Measurements from ENCODE around the gene FBLN5.

The FBLN5 gene

GRCh38 chr14:91920526-91920925 lies 27.0 kb downstream of the FBLN5 start:
- TF ChIP-seq EZH2phosphoT487 (IDR thresholded peaks at IDR 0.05; ENCODE audit: low read length) (no peak), EZH2 (optimal IDR thresholded peaks at IDR 0.05; ENCODE audit: low read depth, low read length) (no peak), CTCF (IDR thresholded peaks at IDR 0.05; ENCODE audit: low read length) (no peak)
- H3K36me3 ChIP-seq (replicated peaks; ENCODE audit: insufficient read depth, low read length), result no peaks in the 10 kb centered on the region
- no peak overlapping the region for H3K4me2 ChIP-seq (ENCODE audit: low read depth, low read length)
- H3K79me2 ChIP-seq (ENCODE audit: low read length), result no peaks in the 10 kb centered on the region
- H4K20me1 ChIP-seq (ENCODE audit: insufficient read depth, low read length), result no peaks in the 10 kb centered on the region
- DNase-seq, result no peak
- H3F3A ChIP-seq (ENCODE audit: insufficient read depth, low read length), result no peaks in the 10 kb centered on the region
- no peaks in the 10 kb centered on the region for H3K4me1 ChIP-seq (ENCODE audit: low read length)
- no peaks in the 10 kb centered on the region for H3K27me3 ChIP-seq (replicated peaks; ENCODE audit: insufficient read depth, low read length)
- H3K9me2 ChIP-seq (replicated peaks; ENCODE audit: insufficient read depth, low read length), result no peaks in the 10 kb centered on the region
- no peak overlapping the region for H3K9ac ChIP-seq (ENCODE audit: low read length)
- H3K27ac ChIP-seq (ENCODE audit: low read length), result no peak overlapping the region
- no peaks in the 10 kb centered on the region for H3K9me3 ChIP-seq (replicated peaks; ENCODE audit: insufficient read depth, low read length)
- H3K4me3 ChIP-seq (ENCODE audit: low read length), result no peak overlapping the region
- no peak overlapping the region for H2AFZ ChIP-seq (ENCODE audit: low read length)

DNA sequence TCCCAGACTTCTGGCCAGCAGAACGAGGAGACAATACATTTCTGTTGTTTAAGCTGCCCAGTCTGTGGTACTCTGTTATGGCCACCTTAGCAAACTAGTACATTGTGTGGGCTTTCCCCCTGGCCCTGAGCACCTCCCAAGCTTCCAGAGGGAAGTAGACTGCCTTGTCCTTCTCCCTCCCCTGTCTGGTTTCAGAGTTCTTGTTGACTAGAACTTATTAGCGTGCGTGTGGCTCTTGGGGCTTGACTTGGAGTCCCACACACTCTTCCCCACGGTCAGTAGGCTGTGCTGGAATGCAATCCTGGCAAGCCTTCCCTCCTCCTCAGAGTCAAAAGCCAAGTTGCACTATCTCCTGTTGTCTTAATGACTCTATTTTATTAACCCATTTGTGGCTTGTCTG lies 27.7 kb downstream of the FBLN5 start:
- DNase-seq, result no peak
- Histone ChIP-seq H3K9me2 (replicated peaks; ENCODE audit: insufficient read depth, low read length) (no peaks in the 10 kb centered on the region), H3K9ac (ENCODE audit: low read length) (no peak overlapping the region), H3K9me3 (replicated peaks; ENCODE audit: insufficient read depth, low read length) (no peaks in the 10 kb centered on the region), H3K4me3 (ENCODE audit: low read length) (no peak overlapping the region), H3K27ac (ENCODE audit: low read length) (no peak overlapping the region), H3K79me2 (ENCODE audit: low read length) (no peaks in the 10 kb centered on the region), H2AFZ (ENCODE audit: low read length) (no peak overlapping the region), H3K4me2 (ENCODE audit: low read depth, low read length) (no peak overlapping the region), H3K4me1 (ENCODE audit: low read length) (no peaks in the 10 kb centered on the region), H3K27me3 (replicated peaks; ENCODE audit: insufficient read depth, low read length) (no peaks in the 10 kb centered on the region), H3K36me3 (replicated peaks; ENCODE audit: insufficient read depth, low read length) (no peaks in the 10 kb centered on the region), H4K20me1 (ENCODE audit: insufficient read depth, low read length) (no peaks in the 10 kb centered on the region), H3F3A (ENCODE audit: insufficient read depth, low read length) (no peaks in the 10 kb centered on the region)
- TF ChIP-seq EZH2phosphoT487 (IDR thresholded peaks at IDR 0.05; ENCODE audit: low read length) (no peak), CTCF (IDR thresholded peaks at IDR 0.05; ENCODE audit: low read length) (no peak), EZH2 (optimal IDR thresholded peaks at IDR 0.05; ENCODE audit: low read depth, low read length) (no peak)

DNA sequence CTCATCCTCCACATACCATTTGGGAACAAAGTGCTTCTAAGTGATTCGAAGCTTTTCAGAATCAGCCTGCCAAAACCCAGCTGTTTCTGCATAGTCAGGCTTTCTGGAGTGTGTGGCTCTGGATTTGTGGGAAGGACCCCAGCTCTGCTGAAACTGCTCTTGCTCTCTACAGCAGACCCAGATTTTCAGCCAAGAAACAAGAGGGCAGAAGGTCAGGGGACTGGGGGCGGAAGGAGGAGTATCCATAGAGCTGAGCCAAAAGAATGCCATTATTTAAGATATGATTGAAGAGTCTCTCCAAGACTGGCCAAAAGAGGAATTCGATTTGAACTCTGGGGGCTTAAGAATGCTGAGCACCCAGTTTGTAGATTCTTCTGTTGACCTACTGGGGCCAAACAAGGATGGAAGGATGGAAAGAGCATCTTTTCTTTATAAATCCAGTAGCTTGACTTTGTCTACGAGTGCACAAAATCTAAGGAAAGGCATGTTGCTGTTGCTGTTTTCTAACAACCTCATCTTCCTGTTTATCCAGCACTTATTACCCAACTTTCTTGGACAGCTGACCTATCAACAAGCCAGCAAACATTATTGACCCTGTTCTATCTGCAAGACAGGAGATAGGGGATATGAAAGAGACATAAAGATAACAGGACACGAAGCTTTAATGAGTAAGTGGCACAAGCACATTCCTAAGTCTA lies 29.2 kb downstream of the FBLN5 start:
- Histone ChIP-seq H3K27ac (ENCODE audit: low read length) (no peak overlapping the region), H3K4me3 (ENCODE audit: low read length) (no peak overlapping the region), H3K9ac (ENCODE audit: low read length) (no peak overlapping the region), H3K4me1 (ENCODE audit: low read length) (no peaks in the 10 kb centered on the region), H3K27me3 (replicated peaks; ENCODE audit: insufficient read depth, low read length) (no peaks in the 10 kb centered on the region), H2AFZ (ENCODE audit: low read length) (no peak overlapping the region), H3K9me3 (replicated peaks; ENCODE audit: insufficient read depth, low read length) (no peaks in the 10 kb centered on the region), H3K79me2 (ENCODE audit: low read length) (no peaks in the 10 kb centered on the region), H3K36me3 (replicated peaks; ENCODE audit: insufficient read depth, low read length) (no peaks in the 10 kb centered on the region), H3F3A (ENCODE audit: insufficient read depth, low read length) (no peaks in the 10 kb centered on the region), H4K20me1 (ENCODE audit: insufficient read depth, low read length) (no peaks in the 10 kb centered on the region), H3K9me2 (replicated peaks; ENCODE audit: insufficient read depth, low read length) (no peaks in the 10 kb centered on the region), H3K4me2 (ENCODE audit: low read depth, low read length) (no peak overlapping the region)
- DNase-seq, result no peak
- TF ChIP-seq EZH2phosphoT487 (IDR thresholded peaks at IDR 0.05; ENCODE audit: low read length), result no peak
- no peak for TF ChIP-seq CTCF (IDR thresholded peaks at IDR 0.05; ENCODE audit: low read length)
- no peak for TF ChIP-seq EZH2 (optimal IDR thresholded peaks at IDR 0.05; ENCODE audit: low read depth, low read length)

All from MM.1S (cell line).